ENCODE measurements around the gene PDILT.
A peak's percentile ranks its signal among the peaks of the same experiment; 100 is the strongest.

Gene PDILT

GRCh38 chr16:20352615-20353014 is 51.9 kb downstream of the PDILT start, which contains the start of gene UMOD:
Gene UMOD, minus strand, starts transcription at chr16:20352715. Its CDS starts 1,978 bp downstream, at chr16:20350737.
- H3K4me1 Mint-ChIP-seq = no peaks in the 10 kb centered on the region
- no peaks in the 10 kb centered on the region for H3K27me3 Mint-ChIP-seq
- peaks cover 3% of the 10 kb centered on the region for H3K9me3 Mint-ChIP-seq
- no peaks in the 10 kb centered on the region for H3K36me3 Mint-ChIP-seq
- H3K27ac Mint-ChIP-seq = no peak within 1 kb of the TSS
- no peak for ATAC-seq
- H3K4me3 Mint-ChIP-seq = no peak within 1 kb of the TSS

- peaks cover 9% of the 10 kb centered on the region for H3K27me3 Mint-ChIP-seq
- H3K4me1 Mint-ChIP-seq = no peaks in the 10 kb centered on the region
- no peak overlapping the region for H3K27ac Mint-ChIP-seq
- ATAC-seq = no peak
- H3K36me3 Mint-ChIP-seq = no peaks in the 10 kb centered on the region
- H3K9me3 Mint-ChIP-seq = peaks cover 3% of the 10 kb centered on the region
- no peak overlapping the region for H3K4me3 Mint-ChIP-seq
Measured at GRCh38 chr16:20349615-20350014, 54.9 kb downstream of the PDILT start.

- H3K36me3 Mint-ChIP-seq = no peaks in the 10 kb centered on the region
- H3K9me3 Mint-ChIP-seq = peaks cover 3% of the 10 kb centered on the region
- no peak overlapping the region for H3K27ac Mint-ChIP-seq
- H3K27me3 Mint-ChIP-seq = peaks cover 9% of the 10 kb centered on the region
- peak; percentile 41 for ATAC-seq
- no peaks in the 10 kb centered on the region for H3K4me1 Mint-ChIP-seq
- no peak overlapping the region for H3K4me3 Mint-ChIP-seq
Measured at GRCh38 chr16:20348365-20349185, 56.0 kb downstream of the PDILT start.

GRCh38 chr16:20347666-20348364 is 56.7 kb downstream of the PDILT start:
- peaks cover 9% of the 10 kb centered on the region for H3K27me3 Mint-ChIP-seq
- H3K4me3 Mint-ChIP-seq = no peak overlapping the region
- no peak overlapping the region for H3K27ac Mint-ChIP-seq
- no peaks in the 10 kb centered on the region for H3K4me1 Mint-ChIP-seq
- no peak for ATAC-seq
- no peaks in the 10 kb centered on the region for H3K36me3 Mint-ChIP-seq
- H3K9me3 Mint-ChIP-seq = peaks cover 3% of the 10 kb centered on the region

GRCh38 chr16:20344611-20345010 is 59.9 kb downstream of the PDILT start:
- Mint-ChIP-seq H3K27ac (no peak overlapping the region), H3K4me3 (no peak overlapping the region), H3K4me1 (no peaks in the 10 kb centered on the region), H3K36me3 (no peaks in the 10 kb centered on the region), H3K9me3 (peaks cover 6% of the 10 kb centered on the region), H3K27me3 (peaks cover 9% of the 10 kb centered on the region)
- ATAC-seq = no peak

GRCh38 chr16:20339744-20340143 is 64.8 kb downstream of the PDILT start:
- ATAC-seq = no peak
- Mint-ChIP-seq H3K9me3 (peaks cover 3% of the 10 kb centered on the region), H3K27ac (no peak overlapping the region), H3K27me3 (no peaks in the 10 kb centered on the region), H3K4me3 (no peak overlapping the region), H3K36me3 (no peaks in the 10 kb centered on the region), H3K4me1 (no peaks in the 10 kb centered on the region)

GRCh38 chr16:20336955-20337354 is 67.6 kb downstream of the PDILT start:
- no peaks in the 10 kb centered on the region for H3K27me3 Mint-ChIP-seq
- H3K4me3 Mint-ChIP-seq = no peak overlapping the region
- H3K36me3 Mint-ChIP-seq = no peaks in the 10 kb centered on the region
- no peak for ATAC-seq
- H3K4me1 Mint-ChIP-seq = no peaks in the 10 kb centered on the region
- no peak overlapping the region for H3K27ac Mint-ChIP-seq
- H3K9me3 Mint-ChIP-seq = peaks cover 3% of the 10 kb centered on the region

- H3K36me3 Mint-ChIP-seq = no peaks in the 10 kb centered on the region
Measured at GRCh38 chr16:20334396-20334795, 70.1 kb downstream of the PDILT start.

GRCh38 chr16:20333120-20333519 is 71.4 kb downstream of the PDILT start:
- no peak for ATAC-seq
- Mint-ChIP-seq H3K4me1 (no peaks in the 10 kb centered on the region), H3K4me3 (no peak overlapping the region), H3K36me3 (no peaks in the 10 kb centered on the region), H3K9me3 (peaks cover 5% of the 10 kb centered on the region), H3K27ac (no peak overlapping the region), H3K27me3 (no peaks in the 10 kb centered on the region)

More at GRCh38 chr16:20334396-20334795, 70.1 kb downstream of the PDILT start:
- Mint-ChIP-seq H3K27me3 (no peaks in the 10 kb centered on the region), H3K4me1 (no peaks in the 10 kb centered on the region), H3K4me3 (no peak overlapping the region), H3K27ac (no peak overlapping the region), H3K9me3 (peaks cover 2% of the 10 kb centered on the region)
- ATAC-seq = no peak

- no peak for ATAC-seq
- no peak overlapping the region for H3K27ac Mint-ChIP-seq
- H3K4me3 Mint-ChIP-seq = no peak overlapping the region
- H3K27me3 Mint-ChIP-seq = no peaks in the 10 kb centered on the region
- H3K9me3 Mint-ChIP-seq = peaks cover 5% of the 10 kb centered on the region
- no peaks in the 10 kb centered on the region for H3K36me3 Mint-ChIP-seq
- H3K4me1 Mint-ChIP-seq = no peaks in the 10 kb centered on the region
Measured at GRCh38 chr16:20332411-20332810, 72.1 kb downstream of the PDILT start.

GRCh38 chr16:20331635-20332034 is 72.9 kb downstream of the PDILT start:
- Mint-ChIP-seq H3K9me3 (peaks cover 5% of the 10 kb centered on the region), H3K4me1 (no peaks in the 10 kb centered on the region), H3K4me3 (no peak overlapping the region), H3K27ac (no peak overlapping the region), H3K36me3 (no peaks in the 10 kb centered on the region), H3K27me3 (no peaks in the 10 kb centered on the region)
- ATAC-seq = no peak

GRCh38 chr16:20329392-20330138 is 75.0 kb downstream of the PDILT start:
- Mint-ChIP-seq H3K36me3 (no peaks in the 10 kb centered on the region), H3K9me3 (peaks cover 5% of the 10 kb centered on the region)
- ATAC-seq = no peak

GRCh38 chr16:20327444-20328041 is 77.0 kb downstream of the PDILT start, which contains the start of gene GP2:
Gene GP2, minus strand, starts transcription at chr16:20327513. Its CDS starts 1,082 bp downstream, at chr16:20326431.
- no peak within 1 kb of the TSS for H3K27ac Mint-ChIP-seq
- no peaks in the 10 kb centered on the region for H3K4me1 Mint-ChIP-seq
- no peaks in the 10 kb centered on the region for H3K36me3 Mint-ChIP-seq
- peaks cover 5% of the 10 kb centered on the region for H3K9me3 Mint-ChIP-seq
- H3K27me3 Mint-ChIP-seq = peaks cover 14% of the 10 kb centered on the region
- H3K4me3 Mint-ChIP-seq = no peak within 1 kb of the TSS
- ATAC-seq = no peak

More at GRCh38 chr16:20329392-20330138, 75.0 kb downstream of the PDILT start:
- no peaks in the 10 kb centered on the region for H3K4me1 Mint-ChIP-seq
- no peak overlapping the region for H3K27ac Mint-ChIP-seq
- H3K4me3 Mint-ChIP-seq = no peak overlapping the region
- no peaks in the 10 kb centered on the region for H3K27me3 Mint-ChIP-seq

- H3K27ac Mint-ChIP-seq = no peak overlapping the region
- peaks cover 5% of the 10 kb centered on the region for H3K9me3 Mint-ChIP-seq
- ATAC-seq = no peak
- H3K36me3 Mint-ChIP-seq = no peaks in the 10 kb centered on the region
- no peak overlapping the region for H3K4me3 Mint-ChIP-seq
- H3K27me3 Mint-ChIP-seq = peaks cover 17% of the 10 kb centered on the region
- H3K4me1 Mint-ChIP-seq = no peaks in the 10 kb centered on the region
Measured at GRCh38 chr16:20326321-20326720, 78.2 kb downstream of the PDILT start.

- peaks cover 17% of the 10 kb centered on the region for H3K27me3 Mint-ChIP-seq
- peaks cover 5% of the 10 kb centered on the region for H3K9me3 Mint-ChIP-seq
- H3K27ac Mint-ChIP-seq = no peak overlapping the region
- H3K4me3 Mint-ChIP-seq = no peak overlapping the region
- no peak for ATAC-seq
- H3K4me1 Mint-ChIP-seq = no peaks in the 10 kb centered on the region
- no peaks in the 10 kb centered on the region for H3K36me3 Mint-ChIP-seq
Measured at GRCh38 chr16:20325005-20325404, 79.5 kb downstream of the PDILT start.

All from stimulated activated memory B cell treated with anti-CD40 and anti-IgM and Interleukin-4, amounts not matched to agents 10 μg/mL and 1 μg/mL and 100 μg/mL, for 72 hours (primary cell).